Stimulated activated CD4-positive, alpha-beta T cell treated with anti-CD3 and anti-CD28 coated beads, Interleukin-4, amount 100 ng/mL, for 1 hour (primary cell): ENCODE measurements around the gene PGGHG.
"Not testable (repeated sequence)": the region's sequence is repeated elsewhere in the genome, so short reads cannot be mapped to it uniquely, and the experiment has no call there.

ENCODE experiments used
- DNase-seq: peaks from one replicate; pipeline ENCODE4 v3.0.0-alpha.2; 2020

The PGGHG gene

GRCh38 chr11:332651-333480 is 43.9 kb downstream of the PGGHG start:
- no peak for DNase-seq

GRCh38 chr11:333616-334263 is 44.8 kb downstream of the PGGHG start:
- not testable (repeated sequence) for DNase-seq

GRCh38 chr11:334264-334994 is 45.5 kb downstream of the PGGHG start:
- no peak for DNase-seq

GRCh38 chr11:335779-336658 is 47.1 kb downstream of the PGGHG start:
- no peak for DNase-seq

GRCh38 chr11:336659-337198 is 47.8 kb downstream of the PGGHG start:
- DNase-seq, result no peak

GRCh38 chr11:337711-338110 is 48.8 kb downstream of the PGGHG start:
- DNase-seq, result no peak

GRCh38 chr11:339963-340362 is 51.0 kb downstream of the PGGHG start:
- no peak for DNase-seq

- no peak for DNase-seq
Observed at GRCh38 chr11:340539-341512, 51.9 kb downstream of the PGGHG start.

GRCh38 chr11:342328-342727 is 53.4 kb downstream of the PGGHG start:
- DNase-seq, result no peak

GRCh38 chr11:344836-345578 is 56.1 kb downstream of the PGGHG start:
- no peak for DNase-seq
